G401.6 (cell line): ENCODE data around the gene SERTAD3.
"Not testable (repeated sequence)": the region's sequence is repeated elsewhere in the genome, so short reads cannot be mapped to it uniquely, and the experiment has no call there.

Experiments
- FAIRE-seq: peaks from 2 replicates; lab custom pipeline; 2012; peaks lifted over from hg19 to GRCh38; lab: Jason Lieb, UNC

Gene SERTAD3, protein sequence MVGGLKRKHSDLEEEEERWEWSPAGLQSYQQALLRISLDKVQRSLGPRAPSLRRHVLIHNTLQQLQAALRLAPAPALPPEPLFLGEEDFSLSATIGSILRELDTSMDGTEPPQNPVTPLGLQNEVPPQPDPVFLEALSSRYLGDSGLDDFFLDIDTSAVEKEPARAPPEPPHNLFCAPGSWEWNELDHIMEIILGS

GRCh38 chr19:40444000-40444824 is at the start of gene SERTAD3:
Gene SERTAD3 (minus strand): TSS chr19:40444335. CDS start chr19:40442080, 2,255 bp downstream.
- peak; percentile 77 for FAIRE-seq

- FAIRE-seq, result no peak
These were observed 49.6 kb upstream of the SERTAD3 start for GRCh38 chr19:40493778-40494177.

- no peak for FAIRE-seq
These were observed 48.1 kb upstream of the SERTAD3 start for GRCh38 chr19:40492274-40492673.

DNA sequence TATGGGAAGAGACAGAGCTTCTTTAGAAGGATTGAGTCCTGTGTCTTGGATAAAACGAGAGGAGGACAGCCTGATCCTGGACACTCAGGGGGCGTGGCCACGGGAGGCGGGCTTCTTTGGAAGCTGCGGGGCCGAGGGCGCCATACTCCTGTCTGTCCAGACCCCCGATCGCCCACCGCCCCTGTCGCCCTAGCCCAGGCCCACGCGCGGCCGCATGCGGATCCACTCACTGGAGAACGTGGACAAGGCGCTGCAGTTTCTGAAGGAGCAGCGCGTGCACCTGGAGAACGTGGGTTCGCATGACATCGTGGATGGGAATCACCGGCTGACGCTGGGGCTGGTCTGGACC is 45.7 kb upstream of the SERTAD3 start:
- FAIRE-seq, result no peak

DNA sequence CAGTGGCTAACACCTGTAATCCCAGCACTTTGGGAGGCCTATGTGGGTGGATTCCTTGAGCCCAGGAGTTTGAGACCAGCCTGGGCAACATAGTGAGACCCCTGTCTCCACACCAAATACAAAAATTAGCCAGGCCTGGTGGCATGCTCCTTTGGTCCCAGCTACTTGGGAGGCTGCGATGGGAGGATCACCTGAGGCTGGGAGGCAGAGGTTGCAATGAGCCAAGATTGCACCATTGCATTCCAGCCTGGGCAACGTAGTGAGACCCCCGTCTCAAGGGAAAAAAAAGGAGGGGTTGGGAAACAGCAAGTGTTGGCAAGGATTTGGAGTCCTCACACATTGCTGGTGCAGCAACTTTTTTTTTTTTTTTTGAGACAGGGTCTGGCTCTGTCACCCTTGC is 41.9 kb upstream of the SERTAD3 start:
- FAIRE-seq, result no peak

DNA sequence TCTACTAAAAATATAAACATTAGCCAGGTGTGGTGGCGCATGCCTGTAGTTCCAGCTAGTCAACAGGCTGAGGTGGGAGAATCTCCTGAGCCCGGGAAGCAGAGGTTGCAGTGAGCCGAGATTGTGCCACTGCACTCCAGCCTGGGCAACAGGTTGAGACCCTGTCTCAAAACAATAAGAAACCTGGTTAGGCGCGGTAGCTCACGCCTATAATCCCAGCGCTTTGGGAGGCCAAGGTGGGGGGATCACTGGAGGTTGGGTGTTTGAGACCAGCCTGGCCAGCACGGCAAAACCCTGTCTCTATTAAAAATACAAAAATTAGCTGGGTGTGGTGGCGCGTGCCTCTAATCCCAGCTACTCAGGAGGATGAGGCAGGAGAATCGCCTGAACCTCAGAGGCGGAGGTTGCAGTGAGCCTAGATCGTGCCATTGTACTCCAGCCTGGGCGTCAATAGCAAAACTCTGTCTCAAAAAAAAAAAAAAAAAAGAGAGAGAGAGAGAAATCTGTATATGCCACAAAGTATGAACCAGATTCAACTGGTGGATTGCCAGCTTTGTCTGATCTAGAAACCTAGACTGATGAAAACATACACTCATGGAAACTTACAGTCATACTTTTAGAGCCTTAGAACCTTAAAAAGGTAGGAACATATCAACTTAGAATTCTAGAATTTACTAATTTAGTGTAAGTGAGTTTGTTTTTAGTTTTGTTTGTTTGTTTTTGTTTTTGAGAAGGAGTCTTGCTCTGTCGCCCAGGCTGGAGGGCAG is 31.9 kb upstream of the SERTAD3 start:
- FAIRE-seq, result not testable (repeated sequence)

DNA sequence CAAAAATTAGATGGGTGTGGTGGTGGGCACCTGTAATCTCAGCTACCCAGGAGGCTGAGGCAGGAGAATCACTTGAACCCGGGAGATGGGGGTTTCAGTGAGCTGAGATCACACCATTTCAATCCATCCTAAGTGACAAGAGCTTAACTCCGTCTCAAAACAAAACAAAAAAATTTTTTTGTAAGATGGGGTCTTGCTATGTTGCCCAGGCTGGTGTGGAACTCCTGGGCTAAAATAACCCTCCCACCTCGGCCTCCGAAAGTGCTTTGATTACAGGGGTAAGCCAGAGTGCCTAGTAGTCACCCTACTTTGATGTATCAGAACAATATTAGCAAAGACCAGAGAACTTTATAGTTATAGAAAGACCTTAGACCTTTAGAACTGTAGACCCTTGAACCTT is 30.6 kb upstream of the SERTAD3 start:
- FAIRE-seq, result no peak

GRCh38 chr19:40472516-40472915 is 28.4 kb upstream of the SERTAD3 start:
- FAIRE-seq, result no peak

GRCh38 chr19:40471111-40471510 is 27.0 kb upstream of the SERTAD3 start:
- no peak for FAIRE-seq

DNA sequence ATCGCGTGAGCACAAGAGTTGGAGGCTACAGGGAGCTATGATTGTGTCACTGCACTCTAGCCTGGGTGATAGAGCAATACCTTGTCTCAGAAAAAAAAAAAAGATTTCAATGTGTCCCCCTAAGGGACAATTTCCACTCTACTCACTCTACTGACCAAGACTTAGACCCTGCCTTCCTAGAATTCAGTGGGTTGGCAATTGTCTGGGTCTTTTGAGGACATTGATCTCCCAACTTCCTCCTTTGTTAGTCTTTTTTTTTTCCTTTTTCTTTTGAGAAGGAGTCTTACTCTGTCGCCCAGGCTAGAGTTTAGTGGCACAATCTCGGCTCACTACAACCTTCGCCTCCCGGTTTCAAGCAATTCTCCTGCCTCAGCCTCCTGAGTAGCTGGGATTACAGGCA is 24.9 kb upstream of the SERTAD3 start:
- no peak for FAIRE-seq

DNA sequence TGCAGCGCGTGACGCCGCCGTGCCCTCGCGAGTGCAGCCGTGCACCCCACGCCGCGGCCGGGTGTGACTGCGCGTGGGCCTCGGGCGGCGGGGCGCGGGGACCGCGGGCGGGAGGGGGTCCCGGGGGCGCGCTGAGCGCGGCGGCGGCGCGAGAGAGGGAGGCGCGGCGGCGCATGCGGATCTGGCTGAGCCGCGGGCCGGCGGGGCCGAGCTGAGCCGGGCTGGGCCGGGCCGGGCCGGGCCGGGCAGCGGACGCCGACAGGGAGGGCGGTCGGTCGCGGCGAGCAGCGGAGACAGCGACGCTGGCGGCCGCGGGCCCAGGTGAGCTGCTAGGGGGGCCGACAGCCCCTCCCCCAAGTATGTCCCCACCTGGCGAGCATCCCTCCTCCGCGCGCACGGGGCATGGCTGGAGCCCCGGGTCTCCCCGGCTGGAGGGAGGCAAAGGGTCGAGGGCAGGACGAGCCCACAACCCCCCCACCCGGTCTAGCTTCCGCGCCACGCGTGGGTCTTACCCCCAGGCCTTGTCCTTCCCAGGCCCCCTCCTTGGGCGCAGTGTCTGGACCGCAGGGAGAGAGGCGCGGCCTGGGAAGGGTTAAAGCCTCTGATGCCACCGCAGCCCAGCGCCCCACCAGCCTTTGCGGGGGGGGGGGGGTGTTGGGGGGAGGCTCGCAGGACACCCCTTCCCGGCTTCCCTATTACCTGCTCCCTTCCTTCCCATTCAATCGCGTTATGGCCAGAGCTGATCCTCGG is 23.0 kb upstream of the SERTAD3 start, which contains the start of gene SPTBN4:
Gene SPTBN4, plus strand, starts transcription at position 17 of the 750 bp plus-strand sequence. CDS start 5,621 bp downstream, outside the sequence.
- no peak for FAIRE-seq

DNA sequence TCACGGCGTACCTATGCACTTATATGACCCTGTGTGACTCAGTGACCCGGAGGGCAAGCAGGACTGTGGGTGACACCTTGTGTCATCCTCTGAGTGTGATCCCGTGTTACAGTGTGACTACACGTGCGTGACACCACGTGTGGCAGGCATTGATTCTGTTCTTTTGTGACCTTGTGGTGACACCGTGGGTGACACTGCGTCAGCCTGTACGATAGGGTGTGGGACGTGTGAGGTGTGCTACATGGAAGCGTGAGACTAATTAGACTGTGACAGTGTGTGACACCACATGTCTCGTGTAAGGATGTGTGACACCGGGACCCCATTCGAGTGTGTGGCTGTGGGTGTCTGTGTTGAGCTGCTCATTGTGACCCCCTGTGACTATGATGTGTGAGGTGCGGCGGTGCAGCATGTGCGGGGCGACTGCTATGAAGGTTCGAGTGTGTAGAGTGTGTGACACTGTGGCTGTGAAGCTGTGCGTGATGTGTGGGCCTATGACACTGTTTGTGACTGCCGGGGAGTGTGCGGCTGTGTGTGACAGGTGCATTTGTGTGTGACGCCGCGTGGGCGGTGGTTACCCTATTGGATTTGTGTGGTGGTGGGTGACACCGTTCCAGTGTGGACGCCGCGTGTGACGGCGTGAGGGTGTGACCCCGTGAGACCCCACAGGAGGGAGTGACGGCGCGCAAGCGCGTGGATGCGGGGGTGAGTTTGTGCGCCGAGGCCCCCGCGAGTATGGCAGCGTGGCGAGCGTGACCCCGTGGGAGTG is 22.3 kb upstream of the SERTAD3 start:
- FAIRE-seq, result no peak

DNA sequence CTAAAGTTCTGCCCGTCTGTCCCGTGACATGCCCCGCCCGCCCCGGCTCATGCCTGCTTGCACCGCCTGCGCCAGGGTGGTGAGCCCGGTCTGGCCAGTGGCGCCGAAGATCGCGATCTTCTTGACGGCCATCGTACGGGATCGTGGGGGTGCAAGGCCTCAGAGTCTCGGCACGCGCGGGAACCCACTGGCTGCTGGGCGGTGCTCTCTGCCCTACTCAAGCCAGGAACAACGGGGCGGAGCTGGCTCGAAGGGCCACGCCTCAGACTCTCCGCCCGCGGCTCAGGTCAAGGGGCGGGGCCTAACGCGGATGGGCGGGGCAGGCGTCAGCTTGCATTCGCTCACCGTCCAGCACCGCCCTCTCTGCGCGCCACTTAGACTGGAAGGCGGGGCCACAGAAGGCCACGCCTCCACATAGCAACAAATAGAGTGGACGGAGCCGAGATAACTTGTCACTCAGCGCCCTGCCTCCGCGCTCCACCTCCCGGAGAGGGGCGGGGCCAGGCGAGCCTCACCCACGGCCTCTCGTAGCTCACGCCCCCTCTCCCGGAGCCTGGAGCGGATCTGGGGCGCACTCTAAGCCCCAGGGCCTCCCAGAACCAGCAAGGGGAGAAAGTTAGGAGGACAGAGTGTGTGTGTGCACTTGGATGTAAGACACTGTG is 21.6 kb upstream of the SERTAD3 start, which contains the start of gene BLVRB:
Gene BLVRB, minus strand, starts transcription at position 189 of the 662 bp plus-strand sequence. Its CDS starts 57 bp downstream, at position 132.
- peak; percentile 98 for FAIRE-seq

- FAIRE-seq, result no peak
These were observed 21.0 kb upstream of the SERTAD3 start for GRCh38 chr19:40465025-40465556.

DNA sequence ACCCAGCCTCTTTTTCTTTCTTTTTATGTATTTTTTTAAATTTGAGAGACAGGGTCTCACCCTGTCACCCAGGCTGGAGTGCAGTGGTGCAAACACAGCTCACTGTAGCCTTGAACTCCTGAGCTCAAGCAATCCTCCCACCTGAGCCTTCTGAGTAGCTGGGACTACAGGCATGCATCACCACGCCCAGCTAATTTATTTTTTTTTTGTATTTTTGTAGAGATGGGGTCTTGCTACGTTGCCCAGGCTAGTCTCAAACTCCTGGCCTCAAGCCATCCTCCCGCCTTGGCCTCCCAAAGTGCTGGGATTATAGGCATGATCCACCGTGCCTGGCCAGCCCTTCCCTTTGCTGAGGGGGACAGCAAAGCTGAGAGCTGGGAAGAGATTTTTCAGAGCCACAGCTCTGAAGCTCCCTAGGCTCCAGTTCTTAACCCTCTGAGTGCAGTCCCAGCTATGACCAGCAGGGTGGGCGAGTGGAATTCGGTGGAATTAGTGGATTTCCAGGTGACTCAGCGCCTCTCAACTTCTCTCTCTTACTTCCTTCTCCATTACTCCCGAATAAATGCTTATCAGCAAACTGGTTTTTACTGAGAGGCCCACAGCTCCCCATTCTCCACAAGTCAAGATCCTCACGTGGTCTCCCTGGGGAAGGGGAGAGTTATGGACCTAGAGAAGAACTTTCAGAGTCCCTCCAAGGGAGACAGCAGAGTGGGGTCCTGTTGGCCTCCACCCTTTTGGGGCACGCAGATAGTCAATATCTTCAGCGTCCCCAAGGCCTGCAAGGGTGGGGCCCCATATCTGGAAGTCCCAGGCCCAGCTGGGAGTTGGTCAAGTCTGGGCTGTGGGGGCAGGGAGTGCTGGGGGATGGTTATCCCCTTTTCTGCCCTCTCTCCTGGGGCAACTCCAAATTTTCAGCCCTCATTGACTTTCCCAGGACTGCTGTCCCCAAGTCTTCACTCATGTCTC is 20.2 kb upstream of the SERTAD3 start:
- FAIRE-seq, result peak; percentile 75

DNA sequence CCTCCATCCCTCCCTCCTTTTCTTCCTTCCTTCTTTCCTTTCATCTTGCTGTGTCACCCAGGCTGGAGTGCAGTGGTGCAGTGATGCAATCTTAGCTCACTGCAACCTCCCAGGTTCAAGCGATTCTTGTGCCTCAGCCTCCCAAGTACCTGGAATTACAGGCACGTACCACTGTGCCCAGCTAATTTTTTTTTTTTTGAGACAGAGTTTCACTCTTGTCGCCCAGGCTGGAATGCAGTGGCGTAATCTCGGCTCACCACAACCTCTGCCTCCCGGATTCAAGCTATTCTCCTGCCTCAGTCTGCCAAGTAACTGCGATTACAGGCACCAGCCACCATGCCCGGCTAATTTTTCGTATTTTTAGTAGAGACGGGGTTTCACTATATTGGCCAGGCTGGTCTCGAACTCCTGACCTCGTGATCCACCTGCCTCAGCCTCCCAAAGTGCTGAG is 19.5 kb upstream of the SERTAD3 start:
- not testable (repeated sequence) for FAIRE-seq

DNA sequence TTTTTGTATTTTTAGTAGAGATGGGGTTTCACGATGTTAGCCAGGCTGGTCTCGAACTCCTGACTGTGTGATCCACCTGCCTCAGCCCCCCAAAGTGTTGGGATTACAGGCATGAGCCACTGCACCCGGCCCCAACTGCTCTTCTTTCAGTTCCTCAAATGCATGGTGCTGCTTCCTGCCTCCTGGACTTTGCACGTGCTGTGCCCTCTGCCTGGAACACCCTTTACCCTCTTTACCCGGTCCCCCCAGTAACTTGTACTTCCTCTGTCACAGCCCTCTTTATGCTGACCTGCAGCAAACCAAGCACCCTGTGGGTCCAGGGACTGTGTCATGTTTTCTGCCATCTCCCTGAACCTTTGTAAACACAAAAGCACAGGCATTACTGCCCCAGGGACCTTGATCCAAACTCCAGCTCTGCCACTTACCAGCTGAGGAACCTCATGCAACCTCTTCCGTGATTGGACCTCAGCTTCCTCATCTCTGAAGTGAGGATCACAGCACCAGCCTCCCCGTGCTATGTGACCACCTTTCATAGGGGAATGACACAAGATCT is 17.6 kb upstream of the SERTAD3 start:
- no peak for FAIRE-seq

- FAIRE-seq, result no peak
These were observed 16.1 kb upstream of the SERTAD3 start for GRCh38 chr19:40460185-40460584.

- no peak for FAIRE-seq
These were observed 14.5 kb upstream of the SERTAD3 start for GRCh38 chr19:40458597-40458974.
